Esophagus squamous epithelium (tissue), 4 donors: ENCODE data around the gene PTPRO.

Source experiments
- POLR2A ChIP-seq, 4 donors: fragments of 450-650 bp; IDR thresholded peaks; one replicate each; pipeline ENCODE4 v1.6.1; 2017; ENCODE audit warnings: antibody characterized with exemption in 4 of 4, mild to moderate bottlenecking in 4 of 4, moderate library complexity in 3 of 4
- TF ChIP-seq, protein P1 (sequence below), 6 experiments: fragments of 450-650 bp in 4 of 6; fragments of 200-600 bp in 2 of 6; sonication (generic) in 2 of 6; IDR thresholded peaks; one replicate each; pipeline ENCODE4 v1.5.1; 2016 to 2019; ENCODE audit warnings: antibody characterized with exemption in 6 of 6, mild to moderate bottlenecking in 4 of 6, moderate library complexity in 4 of 6

- no peak for TF ChIP-seq POLR2A (IDR thresholded peaks at IDR 0.05)
- TF ChIP-seq, protein P1, sequence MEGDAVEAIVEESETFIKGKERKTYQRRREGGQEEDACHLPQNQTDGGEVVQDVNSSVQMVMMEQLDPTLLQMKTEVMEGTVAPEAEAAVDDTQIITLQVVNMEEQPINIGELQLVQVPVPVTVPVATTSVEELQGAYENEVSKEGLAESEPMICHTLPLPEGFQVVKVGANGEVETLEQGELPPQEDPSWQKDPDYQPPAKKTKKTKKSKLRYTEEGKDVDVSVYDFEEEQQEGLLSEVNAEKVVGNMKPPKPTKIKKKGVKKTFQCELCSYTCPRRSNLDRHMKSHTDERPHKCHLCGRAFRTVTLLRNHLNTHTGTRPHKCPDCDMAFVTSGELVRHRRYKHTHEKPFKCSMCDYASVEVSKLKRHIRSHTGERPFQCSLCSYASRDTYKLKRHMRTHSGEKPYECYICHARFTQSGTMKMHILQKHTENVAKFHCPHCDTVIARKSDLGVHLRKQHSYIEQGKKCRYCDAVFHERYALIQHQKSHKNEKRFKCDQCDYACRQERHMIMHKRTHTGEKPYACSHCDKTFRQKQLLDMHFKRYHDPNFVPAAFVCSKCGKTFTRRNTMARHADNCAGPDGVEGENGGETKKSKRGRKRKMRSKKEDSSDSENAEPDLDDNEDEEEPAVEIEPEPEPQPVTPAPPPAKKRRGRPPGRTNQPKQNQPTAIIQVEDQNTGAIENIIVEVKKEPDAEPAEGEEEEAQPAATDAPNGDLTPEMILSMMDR (IDR thresholded peaks at IDR 0.05): no peak
Observed at GRCh38 chr12:15505616-15506015, 183.3 kb downstream of the PTPRO start.
